IMR-90 (cell line): ENCODE measurements around the gene COA5. TPM values are rescaled to one million over a fixed set of nuclear protein-coding genes. Genes with fewer than 3 reads are reported as not detected.

Experiments used
- ATAC-seq: fragments of 200-7000 bp; cut with Tn5 transposase; 2 replicates; pipeline ENCODE4 v1.9.1; 2020; ENCODE audit warnings: low read depth, mild to moderate bottlenecking, moderate library complexity
- BruUV-seq: library from RNA; stranded (reverse); fragments of 400-500 nt; replicated peaks from 2 replicates; lab custom pipeline; 2021; lab: Mats Ljungman, UMichigan
- CTCF ChIA-PET: fragments of 300-600 bp; formaldehyde crosslinking; extraction: SDS; loops from one replicate; lab custom pipeline; 2021; ENCODE audit warnings: antibody characterized with exemption; lab: Yijun Ruan, JAX
- POLR2A ChIA-PET: fragments of 300-600 bp; sonication (Branson Sonifier 250); formaldehyde crosslinking; loops from one replicate; lab custom pipeline; 2022; ENCODE audit warnings: antibody characterized with exemption; ENCODE audit not compliant: unreplicated experiment; lab: Charles Lee
- DNase-seq: peaks from one replicate; pipeline ENCODE4 v3.0.0; 2013
- H2AFZ ChIP-seq: replicated peaks from 2 replicates; pipeline ENCODE3; 2013; ENCODE audit warnings: low read length, mild to moderate bottlenecking; ENCODE audit not compliant: poor library complexity
- H2AK5ac ChIP-seq: 2 replicates; pipeline ENCODE4 v1.6.1; 2013; ENCODE audit warnings: low read depth, low read length, inconsistent platforms
- H2AK9ac ChIP-seq: replicated peaks from 2 replicates; pipeline ENCODE3; 2013; ENCODE audit warnings: mild to moderate bottlenecking, low read depth, low read length, moderate library complexity; ENCODE audit not compliant: poor library complexity
- H2BK120ac ChIP-seq: 2 replicates; pipeline ENCODE4 v1.6.1; 2013; ENCODE audit warnings: low read depth, low read length, inconsistent platforms
- H2BK15ac ChIP-seq: 3 replicates; pipeline ENCODE4 v1.6.1; 2013; ENCODE audit warnings: low read depth, low read length, inconsistent platforms
- H2BK20ac ChIP-seq: 2 replicates; pipeline ENCODE4 v1.6.1; 2013; ENCODE audit warnings: low read depth, mild to moderate bottlenecking, inconsistent platforms, low read length, moderate library complexity
- H2BK5ac ChIP-seq: 2 replicates; pipeline ENCODE4 v1.6.1; 2013; ENCODE audit warnings: mild to moderate bottlenecking, low read depth, low read length, inconsistent platforms; ENCODE audit not compliant: poor library complexity, severe bottlenecking
- H3K14ac ChIP-seq: replicated peaks from 2 replicates; pipeline ENCODE4 v1.6.1; 2013; ENCODE audit warnings: low read depth, low read length, inconsistent platforms
- H3K18ac ChIP-seq: 2 replicates; pipeline ENCODE4 v1.6.1; 2013; ENCODE audit warnings: low read depth, low read length, control low read depth
- H3K23ac ChIP-seq: 2 replicates; pipeline ENCODE4 v1.6.1; 2013; ENCODE audit warnings: low read depth, low read length, inconsistent platforms
- H3K27ac ChIP-seq: 2 replicates; pipeline ENCODE4 v1.5.1; 2013; ENCODE audit warnings: mild to moderate bottlenecking, control low read depth, low read length; ENCODE audit not compliant: insufficient read depth
- H3K27me3 ChIP-seq: 2 replicates; pipeline ENCODE4 v1.6.1; 2013; ENCODE audit warnings: low read length; ENCODE audit not compliant: control insufficient read depth, insufficient read depth
- H3K36me3 ChIP-seq: 2 replicates; pipeline ENCODE4 v1.6.1; 2013; ENCODE audit warnings: low read length, mixed read lengths; ENCODE audit not compliant: control insufficient read depth, insufficient read depth
- H3K4ac ChIP-seq: 2 replicates; pipeline ENCODE4 v1.6.1; 2013; ENCODE audit warnings: low read depth, low read length, inconsistent platforms
- H3K4me1 ChIP-seq: 2 replicates; pipeline ENCODE4 v1.6.1; 2013; ENCODE audit warnings: low read length, mixed read lengths; ENCODE audit not compliant: control insufficient read depth, insufficient read depth
- H3K4me2 ChIP-seq: 2 replicates; pipeline ENCODE4 v1.6.1; 2013; ENCODE audit warnings: low read depth, mild to moderate bottlenecking, control low read depth, low read length, moderate library complexity
- H3K4me3 ChIP-seq: 2 replicates; pipeline ENCODE4 v1.5.1; 2013; ENCODE audit warnings: low read depth, mild to moderate bottlenecking, control low read depth, low read length, moderate library complexity; ENCODE audit not compliant: insufficient read depth
- H3K56ac ChIP-seq: 2 replicates; pipeline ENCODE4 v1.6.1; 2013; ENCODE audit warnings: low read length, inconsistent platforms; ENCODE audit not compliant: insufficient read depth; ENCODE audit errors: extremely low read depth
- H3K79me1 ChIP-seq, 2 experiments: 2 replicates each; pipeline ENCODE4 v1.6.1; 2013; ENCODE audit warnings: low read length in 2 of 2, inconsistent platforms in 1 of 2, low read depth in 1 of 2
- H3K9ac ChIP-seq: 2 replicates; pipeline ENCODE4 v1.6.1; 2013; ENCODE audit warnings: low read depth, low read length, control low read depth
- H3K9me1 ChIP-seq: 2 replicates; pipeline ENCODE4 v1.6.1; 2013; ENCODE audit warnings: low read length, inconsistent platforms; ENCODE audit not compliant: insufficient read depth
- H3K9me3 ChIP-seq: 2 replicates; pipeline ENCODE4 v1.6.1; 2013; ENCODE audit warnings: low read length; ENCODE audit not compliant: control insufficient read depth, insufficient read depth
- H4K20me1 ChIP-seq: 2 replicates; pipeline ENCODE4 v1.6.1; 2013; ENCODE audit warnings: low read length, inconsistent platforms; ENCODE audit not compliant: insufficient read depth
- H4K5ac ChIP-seq: 2 replicates; pipeline ENCODE4 v1.6.1; 2013; ENCODE audit warnings: mild to moderate bottlenecking, low read depth, low read length, control low read depth
- H4K8ac ChIP-seq, 2 experiments: 2 replicates each; pipeline ENCODE4 v1.6.1; 2013; ENCODE audit warnings: low read depth in 2 of 2, low read length in 2 of 2, control low read depth in 1 of 2, inconsistent platforms in 1 of 2
- H4K91ac ChIP-seq: 2 replicates; pipeline ENCODE4 v1.6.1; 2013; ENCODE audit warnings: low read depth, low read length, inconsistent platforms; ENCODE audit not compliant: insufficient read depth
- CHD1 ChIP-seq: IDR thresholded peaks from 2 replicates; pipeline ENCODE4 v1.6.1; 2012; ENCODE audit warnings: low read depth, low read length, improper control_type of control experiment
- WGBS, 2 experiments: methylation state at CpG; one replicate each; pipeline versions ENCODE4 v1.1.5 to v1.1.7; 2013; ENCODE audit warnings: missing lambda C conversion rate in 2 of 2; ENCODE audit not compliant: insufficient read length in 1 of 2; ENCODE audit errors: extremely low coverage in 2 of 2; 5-methylcytosine and 5-hydroxymethylcytosine counted together
- dilution Hi-C: fragments of 300-500 bp; cut with HindIII; formaldehyde crosslinking; loops from one replicate; pipeline ENCODE4 v1.14.3; 2018; ENCODE audit warnings: low sequenced_read_pairs; ENCODE audit not compliant: unreplicated experiment
- in situ Hi-C: fragments of 300-500 bp; cut with MboI; formaldehyde crosslinking; loops from 3 replicates; pipeline ENCODE4 v1.14.3; 2019; ENCODE audit warnings: low sequenced_read_pairs, inconsistent platforms, mixed read lengths
- intact Hi-C: fragments of 100-400 bp; cut with micrococcal nuclease; formaldehyde crosslinking; loops from 2 replicates; pipeline ENCODE4 v1.10.0; 2022
- polyA plus RNA-seq, 3 experiments: library from polyadenylated mRNA; depleted of rRNA; stranded (reverse); fragments of >200 nt; gene quantifications; 2 replicates each; pipeline ENCODE4 v1.2.3, GENCODE V29; 2012; ENCODE audit warnings: low replicate concordance in 1 of 3
- total RNA-seq: library from RNA; depleted of rRNA; stranded (reverse); fragments of >200 nt; gene quantifications from 2 replicates; pipeline ENCODE4 v1.2.3, GENCODE V29; 2012

Gene COA5
- total and polyA plus RNA-seq, 2 of the 4 experiments (the other 2 are of a cell fraction): 8.4 to 14.2 TPM

GRCh38 chr2:98569915-98570314 lies 38.4 kb downstream of the COA5 start:
- Histone ChIP-seq H4K91ac (no peak overlapping the region), H3K18ac (no peak overlapping the region), H2BK5ac (no peak overlapping the region), H3K4ac (no peak overlapping the region), H4K20me1 (peaks cover 4% of the 10 kb centered on the region; the same call in 1 of the 2 replicates), H3K4me2 (no peak overlapping the region), H2AK9ac (peak overlapping the region; percentile 61), H2BK15ac (no peak overlapping the region), H2AK5ac (no peak overlapping the region), H3K4me3 (no peak overlapping the region), H3K27ac (no peak overlapping the region), H3K9me1 (peaks cover 14% of the 10 kb centered on the region), H3K14ac (no peak overlapping the region), H3K56ac (no peak overlapping the region), H3K9me3 (no peaks in the 10 kb centered on the region), H2AFZ (no peak overlapping the region), H3K9ac (no peak overlapping the region), H4K5ac (no peak overlapping the region), H3K23ac (no peak overlapping the region), H3K27me3 (no peaks in the 10 kb centered on the region), H2BK120ac (no peak overlapping the region), H3K4me1 (0 out of 2 replicates have a peak, but pooled peaks cover 3% of the 10 kb centered on the region), H4K8ac (no peak overlapping the region), H2BK20ac (no peak overlapping the region), H3K36me3 (peaks cover 38% of the 10 kb centered on the region), H3K79me1 (no peaks in the 10 kb centered on the region; a peak in 1 of 4 replicates)
- DNase-seq: no peak
- intact Hi-C loops (no loop called here), in situ Hi-C loops (no loop called here), dilution Hi-C loops (no loop called here)
- WGBS, 2 experiments: 87% methylated on average over 9 of the region's 13 CpGs; no CpG with 5 or more reads in 1 of the 2 experiments
- BruUV-seq: no TSS peak
- POLR2A ChIA-PET: no interaction called here
- no peak for ATAC-seq
- TF ChIP-seq CHD1: no peak
- CTCF ChIA-PET: no interaction called here
